Activated CD8-positive, alpha-beta T cell treated with anti-CD3 and anti-CD28 coated beads for 36 hours (primary cell): ENCODE results near the gene CAMK1D. TPM values are rescaled to one million over a fixed set of nuclear protein-coding genes. Genes with fewer than 3 reads are reported as not detected.

ENCODE experiments used
- ATAC-seq: fragments of 200-7000 bp; cut with Tn5 transposase; one replicate; pipeline ENCODE4 v1.10.0; 2021; ENCODE audit warnings: mild to moderate bottlenecking, moderate library complexity
- CTCF ChIA-PET: fragments of 350-600 bp; sonication (Branson Sonifier 250); formaldehyde crosslinking; loops from one replicate; lab custom pipeline; 2021; ENCODE audit warnings: antibody characterized with exemption; lab: Charles Lee
- POLR2A ChIA-PET: fragments of 350-600 bp; sonication (Branson Sonifier 250); formaldehyde crosslinking; loops from one replicate; lab custom pipeline; 2021; ENCODE audit warnings: antibody characterized with exemption; lab: Charles Lee
- DNase-seq: peaks from one replicate; pipeline ENCODE4 v3.0.0-alpha.2; 2020
- H3K27ac Mint-ChIP-seq: one replicate; pipeline ENCODE4 v1.8.0; 2021; ENCODE audit warnings: mild to moderate bottlenecking, mixed read lengths
- H3K27me3 Mint-ChIP-seq: one replicate; pipeline ENCODE4 v1.8.0; 2021; ENCODE audit warnings: mixed read lengths
- H3K36me3 Mint-ChIP-seq: one replicate; pipeline ENCODE4 v1.8.0; 2021; ENCODE audit warnings: low read depth, mixed read lengths
- H3K4me1 Mint-ChIP-seq: one replicate; pipeline ENCODE4 v1.8.0; 2021; ENCODE audit warnings: low read depth, mixed read lengths
- H3K4me3 Mint-ChIP-seq: one replicate; pipeline ENCODE4 v1.8.0; 2021; ENCODE audit warnings: mild to moderate bottlenecking, moderate library complexity, mixed read lengths
- H3K9me3 Mint-ChIP-seq: one replicate; pipeline ENCODE4 v1.8.0; 2021; ENCODE audit warnings: mixed read lengths
- intact Hi-C: fragments of 100-400 bp; cut with micrococcal nuclease; formaldehyde crosslinking; loops from one replicate; pipeline ENCODE4 v1.10.0; 2022
- total RNA-seq, 2 experiments: library from RNA; stranded (reverse); gene quantifications; one replicate each; pipeline ENCODE4 v1.2.3, GENCODE V29; 2021
- TF ChIP-seq, protein P1 (sequence below): fragments of 200-600 bp; IDR thresholded peaks from one replicate; pipeline ENCODE4 v1.8.0; 2022; ENCODE audit warnings: antibody characterized with exemption, mild to moderate bottlenecking

Gene CAMK1D
- total RNA-seq, 2 experiments from 2014 or later, result 13.8 TPM

DNA sequence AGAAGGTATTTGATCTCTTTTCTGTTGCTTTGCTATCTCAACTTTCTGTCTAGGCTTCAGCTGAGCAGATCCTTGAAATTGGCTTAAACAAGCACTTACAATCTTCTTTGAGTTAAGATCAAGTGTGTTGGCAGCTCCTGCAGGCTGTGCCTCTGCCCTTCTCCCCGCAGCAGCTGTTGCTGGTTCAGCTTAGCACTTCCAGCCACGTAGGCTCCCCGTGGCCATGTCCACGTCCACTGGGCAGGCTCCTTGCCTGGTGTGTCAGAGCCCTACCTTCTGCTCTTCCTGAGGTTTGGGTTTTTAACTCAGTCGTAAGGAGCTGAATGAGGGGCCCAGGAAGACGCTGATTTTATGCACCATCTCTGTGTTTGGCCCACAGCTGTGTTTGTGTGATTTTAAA is 47.2 kb downstream of the CAMK1D start:
- POLR2A ChIA-PET, result no interaction called here
- Mint-ChIP-seq H3K9me3 (no peaks in the 10 kb centered on the region), H3K4me3 (no peak overlapping the region), H3K4me1 (peaks cover 7% of the 10 kb centered on the region), H3K36me3 (no peaks in the 10 kb centered on the region), H3K27ac (no peak overlapping the region), H3K27me3 (no peaks in the 10 kb centered on the region)
- CTCF ChIA-PET, result interaction anchor here (1.7 kb wide), 1 partner anchor 260 kb away, joined by 4 read pairs; no protein-coding TSS in a partner anchor
- TF ChIP-seq, protein P1, sequence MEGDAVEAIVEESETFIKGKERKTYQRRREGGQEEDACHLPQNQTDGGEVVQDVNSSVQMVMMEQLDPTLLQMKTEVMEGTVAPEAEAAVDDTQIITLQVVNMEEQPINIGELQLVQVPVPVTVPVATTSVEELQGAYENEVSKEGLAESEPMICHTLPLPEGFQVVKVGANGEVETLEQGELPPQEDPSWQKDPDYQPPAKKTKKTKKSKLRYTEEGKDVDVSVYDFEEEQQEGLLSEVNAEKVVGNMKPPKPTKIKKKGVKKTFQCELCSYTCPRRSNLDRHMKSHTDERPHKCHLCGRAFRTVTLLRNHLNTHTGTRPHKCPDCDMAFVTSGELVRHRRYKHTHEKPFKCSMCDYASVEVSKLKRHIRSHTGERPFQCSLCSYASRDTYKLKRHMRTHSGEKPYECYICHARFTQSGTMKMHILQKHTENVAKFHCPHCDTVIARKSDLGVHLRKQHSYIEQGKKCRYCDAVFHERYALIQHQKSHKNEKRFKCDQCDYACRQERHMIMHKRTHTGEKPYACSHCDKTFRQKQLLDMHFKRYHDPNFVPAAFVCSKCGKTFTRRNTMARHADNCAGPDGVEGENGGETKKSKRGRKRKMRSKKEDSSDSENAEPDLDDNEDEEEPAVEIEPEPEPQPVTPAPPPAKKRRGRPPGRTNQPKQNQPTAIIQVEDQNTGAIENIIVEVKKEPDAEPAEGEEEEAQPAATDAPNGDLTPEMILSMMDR, result no peak
- intact Hi-C loops, result no loop called here
- no peak for DNase-seq
- no peak for ATAC-seq

DNA sequence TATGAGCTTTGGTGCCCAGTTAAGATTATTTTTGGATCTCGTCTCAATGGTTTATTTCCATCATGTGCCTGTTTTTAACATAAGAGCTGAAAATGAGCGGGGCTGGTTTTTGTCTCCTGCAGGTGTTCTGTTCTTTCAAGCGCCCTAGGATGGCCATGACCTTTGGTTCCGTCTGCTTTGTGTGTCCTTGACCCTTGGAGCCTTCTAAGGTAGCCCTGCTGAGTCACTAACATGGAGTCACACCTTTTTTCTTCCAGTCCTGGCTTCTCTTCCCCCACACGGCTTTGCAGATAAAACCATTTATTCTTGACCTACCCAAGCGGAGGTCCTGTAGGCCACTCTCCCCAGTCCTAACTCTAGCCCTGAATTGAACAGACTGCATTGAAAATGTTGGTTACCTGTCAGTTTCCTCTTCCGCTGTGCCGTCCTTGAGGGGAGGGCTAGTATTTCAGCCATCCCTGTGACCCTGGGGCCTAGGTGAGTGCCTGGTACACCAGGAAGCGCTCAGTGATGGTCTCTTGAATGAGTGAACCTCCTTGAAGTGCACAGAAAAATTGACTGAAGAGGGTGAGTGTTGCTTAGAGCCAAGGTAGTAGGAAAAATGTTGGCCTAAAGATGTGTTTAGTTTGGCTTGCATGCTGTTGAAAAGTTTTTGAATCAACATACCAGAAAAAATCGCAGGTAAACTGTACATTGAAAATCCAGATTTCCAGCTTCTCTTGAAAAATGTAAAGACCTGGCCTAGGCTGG is 48.0 kb downstream of the CAMK1D start:
- no peak overlapping the region for H3K27ac Mint-ChIP-seq
- no peaks in the 10 kb centered on the region for H3K9me3 Mint-ChIP-seq
- peaks cover 11% of the 10 kb centered on the region for H3K4me1 Mint-ChIP-seq
- DNase-seq (no peak), ATAC-seq (no peak)
- TF ChIP-seq, protein P1, result no peak
- no peaks in the 10 kb centered on the region for H3K27me3 Mint-ChIP-seq
- intact Hi-C loops, result no loop called here
- ChIA-PET CTCF (interaction anchor here (0.8 kb wide), 1 partner anchor 259 kb away, joined by 3 read pairs; no protein-coding TSS in a partner anchor), POLR2A (no interaction called here)
- H3K36me3 Mint-ChIP-seq, result no peaks in the 10 kb centered on the region
- no peak overlapping the region for H3K4me3 Mint-ChIP-seq

DNA sequence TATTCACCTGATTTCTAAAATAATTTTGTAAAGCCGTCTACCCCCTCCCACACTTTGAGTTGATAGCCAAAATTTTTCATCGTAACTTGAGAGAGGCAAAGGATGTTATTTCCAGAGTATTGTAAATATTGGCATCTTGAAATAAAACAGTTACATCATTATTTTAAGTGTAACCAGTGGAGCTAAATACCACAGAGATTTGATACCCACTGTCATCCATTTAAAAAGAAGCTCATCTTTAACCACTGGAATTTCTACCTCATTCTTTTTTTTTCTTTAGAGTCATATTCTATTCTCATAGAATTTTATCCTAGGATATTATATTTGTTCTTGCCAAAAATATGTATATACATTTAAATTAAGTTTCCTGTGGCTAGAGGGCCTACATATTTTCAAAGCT is 48.6 kb downstream of the CAMK1D start:
- CTCF ChIA-PET, result interaction anchor here (0.8 kb wide), 1 partner anchor 258 kb away, joined by 3 read pairs; no protein-coding TSS in a partner anchor
- Mint-ChIP-seq H3K27ac (no peak overlapping the region), H3K4me3 (no peak overlapping the region)

DNA sequence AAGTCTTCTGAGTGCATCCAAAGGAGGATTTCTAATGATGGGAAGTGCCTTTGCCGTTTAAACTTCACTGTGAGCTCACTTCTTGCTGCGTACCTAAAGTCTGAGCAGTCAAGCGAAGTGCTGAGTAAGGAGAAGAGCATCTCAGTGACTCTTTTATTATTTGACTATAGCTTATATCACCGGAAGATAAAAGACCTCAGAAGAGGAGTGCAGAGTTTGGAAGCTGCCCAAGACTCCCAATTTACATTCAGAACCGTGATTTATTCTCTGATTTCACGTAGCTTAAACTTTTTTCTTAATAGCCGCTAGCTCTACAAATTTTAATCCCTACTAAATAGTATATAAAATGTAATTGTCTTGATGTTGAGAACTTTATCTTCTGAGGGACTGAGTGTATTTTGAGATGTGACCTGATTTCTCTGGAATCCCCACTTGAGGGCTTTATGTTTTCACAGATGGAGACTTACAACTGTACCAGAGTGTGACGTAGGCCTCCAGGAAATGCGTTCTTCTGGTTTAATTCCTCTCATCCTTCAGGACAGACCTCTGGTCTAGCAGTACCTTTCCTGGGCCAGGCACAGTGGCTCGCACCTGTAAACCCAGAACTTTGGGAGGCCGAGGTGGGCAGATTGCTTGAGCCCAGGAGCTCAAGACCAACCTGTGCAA is 51.1 kb downstream of the CAMK1D start:
- intact Hi-C loops, result no loop called here
- DNase-seq (no peak), ATAC-seq (no peak)
- TF ChIP-seq, protein P1, result no peak
- CTCF ChIA-PET, result interaction anchor here (2.4 kb wide), 1 partner anchor 186 kb away, joined by 5 read pairs; no protein-coding TSS in a partner anchor
- Mint-ChIP-seq H3K27ac (no peak overlapping the region), H3K9me3 (no peaks in the 10 kb centered on the region), H3K4me3 (no peak overlapping the region), H3K4me1 (peaks cover 23% of the 10 kb centered on the region), H3K27me3 (no peaks in the 10 kb centered on the region), H3K36me3 (peaks cover 2% of the 10 kb centered on the region)
- POLR2A ChIA-PET, result interaction anchor here (0.5 kb wide), 1 partner anchor 28 kb away, joined by 3 read pairs; no protein-coding TSS in a partner anchor

More for the DNA sequence above, 48.6 kb downstream of the CAMK1D start:
- no peak for ATAC-seq
- H3K27me3 Mint-ChIP-seq, result no peaks in the 10 kb centered on the region
- TF ChIP-seq, protein P1, result no peak
- peaks cover 15% of the 10 kb centered on the region for H3K4me1 Mint-ChIP-seq
- no peaks in the 10 kb centered on the region for H3K9me3 Mint-ChIP-seq
- intact Hi-C loops, result no loop called here
- no peak for DNase-seq
- POLR2A ChIA-PET, result no interaction called here
- H3K36me3 Mint-ChIP-seq, result peaks cover 2% of the 10 kb centered on the region

DNA sequence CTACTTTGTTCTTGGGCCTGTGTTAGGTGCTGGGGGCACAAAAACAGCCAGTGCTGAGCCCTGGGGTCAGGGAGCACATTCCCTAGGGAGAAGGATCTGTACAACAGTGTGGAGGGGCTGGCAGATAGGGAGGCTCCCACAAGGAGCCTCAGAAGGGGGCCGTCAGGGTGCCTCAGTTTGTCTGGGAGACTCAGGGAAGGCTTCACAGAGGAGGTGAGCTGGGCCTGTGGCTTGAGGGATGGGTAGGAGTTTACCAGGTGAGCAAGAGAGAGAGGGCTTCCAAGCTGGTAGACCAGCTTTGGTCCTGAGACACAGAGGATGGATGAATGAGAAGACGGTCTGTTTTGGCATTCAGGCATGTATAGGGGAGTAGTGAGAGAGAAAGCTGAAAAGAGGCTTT is 52.1 kb downstream of the CAMK1D start:
- CTCF ChIA-PET, result interaction anchor here (2.4 kb wide), 1 partner anchor 187 kb away, joined by 5 read pairs; no protein-coding TSS in a partner anchor

More for the DNA sequence above, 52.1 kb downstream of the CAMK1D start:
- TF ChIP-seq, protein P1, result no peak
- ATAC-seq (no peak), DNase-seq (no peak)
- Mint-ChIP-seq H3K27me3 (no peaks in the 10 kb centered on the region), H3K4me1 (peaks cover 28% of the 10 kb centered on the region), H3K4me3 (no peak overlapping the region), H3K27ac (no peak overlapping the region), H3K36me3 (peaks cover 5% of the 10 kb centered on the region), H3K9me3 (no peaks in the 10 kb centered on the region)
- POLR2A ChIA-PET, result no interaction called here
- intact Hi-C loops, result no loop called here
